ENCODE data around the gene JDP2. TPM values are rescaled to one million over a fixed set of nuclear protein-coding genes. Genes with fewer than 3 reads are reported as not detected.

The JDP2 gene
- total RNA-seq, 1 experiment from 2014 or later: 5.9 TPM

GRCh38 chr14:75399321-75399720, 28.5 kb upstream of the JDP2 start:
- Histone ChIP-seq H3K27me3 (replicated peaks; ENCODE audit: insufficient read depth, low read depth, low read length, poor library complexity) (no peaks in the 10 kb centered on the region), H3K4me3 (ENCODE audit: low read depth, low read length, poor library complexity, severe bottlenecking) (no peak overlapping the region), H3K27ac (ENCODE audit: low read depth, low read length, poor library complexity, severe bottlenecking) (peak overlapping the region; percentile 44), H3K9me3 (ENCODE audit: low read depth, low read length, poor library complexity, severe bottlenecking) (no peaks in the 10 kb centered on the region), H3K4me1 (ENCODE audit: insufficient read depth, low read length, poor library complexity, severe bottlenecking) (peaks cover 20% of the 10 kb centered on the region), H3K36me3 (ENCODE audit: insufficient read depth, low read length, poor library complexity, severe bottlenecking) (no peaks in the 10 kb centered on the region)
- BruUV-seq (replicated peaks): no TSS peak
- CTCF ChIA-PET: no interaction called here
- intact Hi-C loops (cut with micrococcal nuclease; ENCODE audit: unreplicated experiment): no loop called here
- TF ChIP-seq, protein P1, sequence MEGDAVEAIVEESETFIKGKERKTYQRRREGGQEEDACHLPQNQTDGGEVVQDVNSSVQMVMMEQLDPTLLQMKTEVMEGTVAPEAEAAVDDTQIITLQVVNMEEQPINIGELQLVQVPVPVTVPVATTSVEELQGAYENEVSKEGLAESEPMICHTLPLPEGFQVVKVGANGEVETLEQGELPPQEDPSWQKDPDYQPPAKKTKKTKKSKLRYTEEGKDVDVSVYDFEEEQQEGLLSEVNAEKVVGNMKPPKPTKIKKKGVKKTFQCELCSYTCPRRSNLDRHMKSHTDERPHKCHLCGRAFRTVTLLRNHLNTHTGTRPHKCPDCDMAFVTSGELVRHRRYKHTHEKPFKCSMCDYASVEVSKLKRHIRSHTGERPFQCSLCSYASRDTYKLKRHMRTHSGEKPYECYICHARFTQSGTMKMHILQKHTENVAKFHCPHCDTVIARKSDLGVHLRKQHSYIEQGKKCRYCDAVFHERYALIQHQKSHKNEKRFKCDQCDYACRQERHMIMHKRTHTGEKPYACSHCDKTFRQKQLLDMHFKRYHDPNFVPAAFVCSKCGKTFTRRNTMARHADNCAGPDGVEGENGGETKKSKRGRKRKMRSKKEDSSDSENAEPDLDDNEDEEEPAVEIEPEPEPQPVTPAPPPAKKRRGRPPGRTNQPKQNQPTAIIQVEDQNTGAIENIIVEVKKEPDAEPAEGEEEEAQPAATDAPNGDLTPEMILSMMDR (conservative IDR thresholded peaks at IDR 0.05; ENCODE audit: low read depth, low read length): no peak
- TF ChIP-seq EZH2 (IDR thresholded peaks at IDR 0.05; ENCODE audit: borderline replicate concordance, low read depth, low read length, poor library complexity, severe bottlenecking): no peak
- POLR2A ChIA-PET (ENCODE audit: low non-redundant PET): no interaction called here
- no peak for DNase-seq (ENCODE audit: low spot score)

GRCh38 chr14:75399843-75400775, 27.7 kb upstream of the JDP2 start:
- intact Hi-C loops (cut with micrococcal nuclease; ENCODE audit: unreplicated experiment): no loop called here
- CTCF ChIA-PET: interaction anchor here (0.6 kb wide), 1 partner anchor 12 kb away, joined by 3 read pairs; no protein-coding TSS in a partner anchor

GRCh38 chr14:75401361-75401760, 26.5 kb upstream of the JDP2 start:
- no TSS peak for BruUV-seq (replicated peaks)
- H3K36me3 ChIP-seq (ENCODE audit: insufficient read depth, low read length, poor library complexity, severe bottlenecking): no peaks in the 10 kb centered on the region
- H3K27me3 ChIP-seq (replicated peaks; ENCODE audit: insufficient read depth, low read depth, low read length, poor library complexity): no peaks in the 10 kb centered on the region
- no peak for TF ChIP-seq EZH2 (IDR thresholded peaks at IDR 0.05; ENCODE audit: borderline replicate concordance, low read depth, low read length, poor library complexity, severe bottlenecking)
- TF ChIP-seq, protein P1 (conservative IDR thresholded peaks at IDR 0.05; ENCODE audit: low read depth, low read length): no peak
- ChIA-PET CTCF (no interaction called here), POLR2A (ENCODE audit: low non-redundant PET) (no interaction called here)
- no peak overlapping the region for H3K27ac ChIP-seq (ENCODE audit: low read depth, low read length, poor library complexity, severe bottlenecking)
- peaks cover 20% of the 10 kb centered on the region for H3K4me1 ChIP-seq (ENCODE audit: insufficient read depth, low read length, poor library complexity, severe bottlenecking)
- H3K4me3 ChIP-seq (ENCODE audit: low read depth, low read length, poor library complexity, severe bottlenecking): no peak overlapping the region
- peak; percentile 11 for DNase-seq (ENCODE audit: low spot score)
- H3K9me3 ChIP-seq (ENCODE audit: low read depth, low read length, poor library complexity, severe bottlenecking): no peaks in the 10 kb centered on the region
- intact Hi-C loops (cut with micrococcal nuclease; ENCODE audit: unreplicated experiment): no loop called here

More at GRCh38 chr14:75399843-75400775, 27.7 kb upstream of the JDP2 start:
- Histone ChIP-seq H3K27me3 (replicated peaks; ENCODE audit: insufficient read depth, low read depth, low read length, poor library complexity) (no peaks in the 10 kb centered on the region), H3K9me3 (ENCODE audit: low read depth, low read length, poor library complexity, severe bottlenecking) (no peaks in the 10 kb centered on the region), H3K27ac (ENCODE audit: low read depth, low read length, poor library complexity, severe bottlenecking) (peak overlapping the region; percentile 44), H3K4me3 (ENCODE audit: low read depth, low read length, poor library complexity, severe bottlenecking) (no peak overlapping the region), H3K4me1 (ENCODE audit: insufficient read depth, low read length, poor library complexity, severe bottlenecking) (peaks cover 20% of the 10 kb centered on the region), H3K36me3 (ENCODE audit: insufficient read depth, low read length, poor library complexity, severe bottlenecking) (no peaks in the 10 kb centered on the region)
- peak; percentile 95 for DNase-seq (ENCODE audit: low spot score)
- POLR2A ChIA-PET (ENCODE audit: low non-redundant PET): no interaction called here
- no TSS peak for BruUV-seq (replicated peaks)
- TF ChIP-seq, protein P1 (conservative IDR thresholded peaks at IDR 0.05; ENCODE audit: low read depth, low read length): no peak
- no peak for TF ChIP-seq EZH2 (IDR thresholded peaks at IDR 0.05; ENCODE audit: borderline replicate concordance, low read depth, low read length, poor library complexity, severe bottlenecking)
